ENCODE data around the gene TMEM181. TPM values are rescaled to one million over a fixed set of nuclear protein-coding genes. Genes with fewer than 3 reads are reported as not detected.
"Not testable (repeated sequence)": the region's sequence is repeated elsewhere in the genome, so short reads cannot be mapped to it uniquely, and the experiment has no call there.

The TMEM181 gene
- total and polyA plus RNA-seq, 2 experiments from 2014 or later, result 20.0 to 46.9 TPM

- Histone ChIP-seq H3K79me2 (peaks cover 9% of the 10 kb centered on the region), H3K27ac (peak overlapping the region; percentile 50), H2AFZ (no peak overlapping the region), H3K27me3 (no peaks in the 10 kb centered on the region), H3K9me2 (replicated peaks; ENCODE audit: insufficient read depth) (no peaks in the 10 kb centered on the region), H3K4me3 (no peak overlapping the region), H3K36me3 (replicated peaks; ENCODE audit: insufficient read depth, low read depth) (no peaks in the 10 kb centered on the region), H3K4me2 (peak overlapping the region; percentile 30), H4K20me1 (ENCODE audit: insufficient read depth, poor library complexity, severe bottlenecking) (peaks cover 2% of the 10 kb centered on the region), H3K4me1 (ENCODE audit: insufficient read depth) (peaks cover 5% of the 10 kb centered on the region), H3K9me3 (ENCODE audit: low read depth) (no peaks in the 10 kb centered on the region)
- WGBS (ENCODE audit: low lambda C conversion rate, missing lambda C conversion rate), result 77% methylated on average over 7 of the region's 7 CpGs
- DNase-seq (ENCODE audit: low spot score), result no peak
- TF ChIP-seq CTCF (IDR thresholded peaks at IDR 0.05; ENCODE audit: poor library complexity), result no peak
- no peak for TF ChIP-seq EZH2phosphoT487 (IDR thresholded peaks at IDR 0.05; ENCODE audit: low read depth, severe bottlenecking, unreplicated experiment)
- TF ChIP-seq EZH2 (IDR thresholded peaks at IDR 0.05; ENCODE audit: borderline replicate concordance), result no peak
Measured at GRCh38 chr6:158556113-158556512, 3.8 kb upstream of the TMEM181 start.

- not testable (repeated sequence) for H3K4me2 ChIP-seq; H3K9me3 ChIP-seq (ENCODE audit: low read depth); H2AFZ ChIP-seq; H3K9me2 ChIP-seq (replicated peaks; ENCODE audit: insufficient read depth); H4K20me1 ChIP-seq (ENCODE audit: insufficient read depth, poor library complexity, severe bottlenecking); DNase-seq (ENCODE audit: low spot score); H3K27me3 ChIP-seq; H3K4me3 ChIP-seq; H3K27ac ChIP-seq; H3K36me3 ChIP-seq (replicated peaks; ENCODE audit: insufficient read depth, low read depth)
- Histone ChIP-seq H3K79me2 (peaks cover 19% of the 10 kb centered on the region), H3K4me1 (ENCODE audit: insufficient read depth) (peaks cover 13% of the 10 kb centered on the region)
- WGBS (ENCODE audit: low lambda C conversion rate, missing lambda C conversion rate), result 96% methylated on average over 3 of the region's 3 CpGs
Measured at GRCh38 chr6:158557110-158557509, 2.8 kb upstream of the TMEM181 start.

DNA sequence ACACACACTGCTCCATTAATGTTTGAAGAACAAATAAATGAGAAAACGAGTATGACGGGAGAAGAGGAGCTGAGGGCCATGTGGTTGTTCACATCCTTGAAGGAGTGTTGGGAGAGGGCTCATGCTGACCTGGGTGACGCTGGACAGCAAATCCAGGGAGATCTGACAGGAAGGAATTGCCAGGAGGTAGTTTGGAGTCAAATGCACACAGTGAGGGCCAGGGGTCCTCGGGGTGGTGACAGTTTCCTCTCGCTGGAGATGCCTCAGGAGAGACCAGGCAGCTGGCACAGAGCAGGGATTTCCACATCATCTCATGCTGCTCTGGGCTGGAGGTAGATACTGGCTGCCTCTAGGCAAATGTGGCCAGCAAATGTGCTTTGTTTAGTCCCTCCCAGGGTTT lies 2.0 kb upstream of the TMEM181 start:
- WGBS (ENCODE audit: low lambda C conversion rate, missing lambda C conversion rate), result 91% methylated on average over 5 of the region's 5 CpGs
- Histone ChIP-seq H3K9me2 (replicated peaks; ENCODE audit: insufficient read depth) (no peaks in the 10 kb centered on the region), H3K79me2 (peaks cover 27% of the 10 kb centered on the region), H4K20me1 (ENCODE audit: insufficient read depth, poor library complexity, severe bottlenecking) (peaks cover 15% of the 10 kb centered on the region), H3K4me1 (ENCODE audit: insufficient read depth) (peaks cover 21% of the 10 kb centered on the region), H3K4me2 (no peak overlapping the region), H3K36me3 (replicated peaks; ENCODE audit: insufficient read depth, low read depth) (no peaks in the 10 kb centered on the region), H3K27me3 (no peaks in the 10 kb centered on the region), H3K9me3 (ENCODE audit: low read depth) (no peaks in the 10 kb centered on the region), H3K4me3 (no peak overlapping the region), H3K27ac (no peak overlapping the region), H2AFZ (no peak overlapping the region)
- no peak for TF ChIP-seq CTCF (IDR thresholded peaks at IDR 0.05; ENCODE audit: poor library complexity)
- no peak for TF ChIP-seq EZH2 (IDR thresholded peaks at IDR 0.05; ENCODE audit: borderline replicate concordance)
- no peak for TF ChIP-seq EZH2phosphoT487 (IDR thresholded peaks at IDR 0.05; ENCODE audit: low read depth, severe bottlenecking, unreplicated experiment)
- DNase-seq (ENCODE audit: low spot score), result no peak

DNA sequence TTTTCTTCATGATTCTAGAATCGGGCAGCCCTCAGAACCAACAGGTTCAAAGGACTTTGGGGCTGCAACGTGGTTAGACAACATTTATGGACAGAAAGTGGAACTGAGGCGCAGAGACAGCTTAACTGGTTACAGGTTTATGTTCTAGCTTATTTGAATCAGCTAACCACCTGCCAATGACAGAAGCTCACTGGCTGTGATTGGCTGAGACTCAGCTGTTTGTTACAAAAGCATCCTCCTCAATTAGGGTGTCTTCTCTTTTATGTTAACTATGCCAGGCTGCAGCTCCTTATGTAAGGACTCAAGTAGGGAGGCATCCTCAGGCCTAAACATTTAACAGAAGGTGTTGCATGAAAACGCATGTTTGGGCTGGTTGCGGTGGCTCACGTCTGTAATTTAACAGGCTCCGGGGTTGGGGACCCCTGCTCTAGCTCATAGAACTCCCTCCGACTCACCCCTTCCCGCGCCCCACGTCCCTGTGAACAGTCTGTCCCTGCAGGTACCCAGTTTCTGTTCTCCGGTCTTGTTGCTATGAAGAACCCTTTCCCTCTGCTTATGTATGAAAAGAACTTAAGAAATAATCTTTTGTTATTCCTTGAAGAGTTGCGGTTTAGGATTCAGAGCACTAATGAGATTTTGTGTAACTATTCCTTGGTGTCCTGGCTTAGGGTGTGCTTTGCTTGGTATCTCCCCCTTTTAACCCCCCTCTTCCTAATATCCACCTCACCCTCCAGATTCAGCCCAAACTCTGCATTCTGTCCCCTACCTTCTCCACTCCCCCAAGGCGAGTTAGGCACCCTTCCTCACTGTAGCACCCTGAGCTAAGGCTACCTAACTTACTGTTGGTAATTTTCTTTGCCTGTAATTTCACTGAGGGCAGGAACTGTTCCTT lies 1.2 kb upstream of the TMEM181 start:
- H2AFZ ChIP-seq, result no peak overlapping the region
- peaks cover 20% of the 10 kb centered on the region for H4K20me1 ChIP-seq (ENCODE audit: insufficient read depth, poor library complexity, severe bottlenecking)
- no peaks in the 10 kb centered on the region for H3K9me2 ChIP-seq (replicated peaks; ENCODE audit: insufficient read depth)
- H3K9me3 ChIP-seq (ENCODE audit: low read depth), result no peaks in the 10 kb centered on the region
- no peaks in the 10 kb centered on the region for H3K27me3 ChIP-seq
- no peak for DNase-seq (ENCODE audit: low spot score)
- peaks cover 34% of the 10 kb centered on the region for H3K79me2 ChIP-seq
- H3K4me1 ChIP-seq (ENCODE audit: insufficient read depth), result peaks cover 21% of the 10 kb centered on the region
- no peak overlapping the region for H3K4me3 ChIP-seq
- 97% methylated on average over 14 of the region's 14 CpGs for WGBS (ENCODE audit: low lambda C conversion rate, missing lambda C conversion rate)
- no peak overlapping the region for H3K27ac ChIP-seq
- H3K4me2 ChIP-seq, result no peak overlapping the region
- no peaks in the 10 kb centered on the region for H3K36me3 ChIP-seq (replicated peaks; ENCODE audit: insufficient read depth, low read depth)
- no peak for TF ChIP-seq EZH2 (IDR thresholded peaks at IDR 0.05; ENCODE audit: borderline replicate concordance)
- TF ChIP-seq CTCF (IDR thresholded peaks at IDR 0.05; ENCODE audit: poor library complexity), result no peak
- no peak for TF ChIP-seq EZH2phosphoT487 (IDR thresholded peaks at IDR 0.05; ENCODE audit: low read depth, severe bottlenecking, unreplicated experiment)
